Upper lobe of right lung (tissue), 1 donor: ENCODE data around the gene CRX. TPM values are rescaled to one million over a fixed set of nuclear protein-coding genes. Genes with fewer than 3 reads are reported as not detected.

Source experiments
- ATAC-seq: fragments of 200-7000 bp; cut with Tn5 transposase; one replicate; pipeline ENCODE4 v1.9.1; 2020; ENCODE audit warnings: mild to moderate bottlenecking, moderate library complexity
- DNase-seq: peaks from one replicate; pipeline ENCODE4 v3.0.0-alpha.2; 2020
- H3K27ac ChIP-seq: fragments of 200-600 bp; one replicate; pipeline ENCODE4 v1.8.0; 2022
- H3K27me3 ChIP-seq: fragments of 200-600 bp; one replicate; pipeline ENCODE4 v1.8.0; 2022; ENCODE audit warnings: mild to moderate bottlenecking
- H3K36me3 ChIP-seq: fragments of 200-600 bp; one replicate; pipeline ENCODE4 v1.8.0; 2022
- H3K4me1 ChIP-seq: fragments of 200-600 bp; one replicate; pipeline ENCODE4 v1.8.0; 2022
- H3K4me3 ChIP-seq: fragments of 200-600 bp; one replicate; pipeline ENCODE4 v1.8.0; 2022; ENCODE audit warnings: mild to moderate bottlenecking
- H3K9me3 ChIP-seq: fragments of 200-600 bp; one replicate; pipeline ENCODE4 v1.8.0; 2022
- intact Hi-C: fragments of 100-400 bp; cut with DNase I; formaldehyde crosslinking; loops from one replicate; pipeline ENCODE4 v1.11.0; 2022
- total RNA-seq: library from RNA; stranded (reverse); fragmentation: NEBNext Ultra II Directional; extraction: Animal tissue kit (Norgen Biotek cat#: 25700); gene quantifications from one replicate; pipeline ENCODE4 v1.2.1, GENCODE V29; 2021
- TF ChIP-seq, protein P1 (sequence below): fragments of 200-600 bp; IDR thresholded peaks from one replicate; pipeline ENCODE4 v1.8.0; 2022; ENCODE audit warnings: antibody characterized with exemption
- donor health status: DM: no; HTN: yes; CAD: no; lungs with severe emphysema.

Gene CRX
- total RNA-seq, 1 donor from 2014 or later = not detected

DNA sequence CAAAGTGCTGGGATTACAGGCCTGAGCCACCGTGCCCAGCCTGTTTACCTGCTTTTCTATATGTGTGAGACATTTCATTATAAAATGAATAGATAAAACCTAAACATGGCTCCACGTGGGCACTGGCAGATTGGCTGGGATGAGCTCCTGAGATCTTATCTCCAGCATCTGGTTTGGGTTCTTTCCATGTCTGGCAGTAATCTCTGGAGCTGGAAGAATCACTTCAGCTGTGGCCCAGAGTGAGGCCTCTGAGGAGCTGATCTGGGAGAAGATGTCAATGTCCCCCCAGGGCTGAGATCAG is 69.8 kb downstream of the CRX start:
- Histone ChIP-seq H3K27ac (peak overlapping the region; percentile 33), H3K4me1 (peaks cover 3% of the 10 kb centered on the region), H3K4me3 (no peak overlapping the region), H3K36me3 (no peaks in the 10 kb centered on the region), H3K9me3 (no peaks in the 10 kb centered on the region), H3K27me3 (no peaks in the 10 kb centered on the region)
- intact Hi-C loops = no loop called here
- ATAC-seq = no peak
- DNase-seq = no peak
- TF ChIP-seq, protein P1, sequence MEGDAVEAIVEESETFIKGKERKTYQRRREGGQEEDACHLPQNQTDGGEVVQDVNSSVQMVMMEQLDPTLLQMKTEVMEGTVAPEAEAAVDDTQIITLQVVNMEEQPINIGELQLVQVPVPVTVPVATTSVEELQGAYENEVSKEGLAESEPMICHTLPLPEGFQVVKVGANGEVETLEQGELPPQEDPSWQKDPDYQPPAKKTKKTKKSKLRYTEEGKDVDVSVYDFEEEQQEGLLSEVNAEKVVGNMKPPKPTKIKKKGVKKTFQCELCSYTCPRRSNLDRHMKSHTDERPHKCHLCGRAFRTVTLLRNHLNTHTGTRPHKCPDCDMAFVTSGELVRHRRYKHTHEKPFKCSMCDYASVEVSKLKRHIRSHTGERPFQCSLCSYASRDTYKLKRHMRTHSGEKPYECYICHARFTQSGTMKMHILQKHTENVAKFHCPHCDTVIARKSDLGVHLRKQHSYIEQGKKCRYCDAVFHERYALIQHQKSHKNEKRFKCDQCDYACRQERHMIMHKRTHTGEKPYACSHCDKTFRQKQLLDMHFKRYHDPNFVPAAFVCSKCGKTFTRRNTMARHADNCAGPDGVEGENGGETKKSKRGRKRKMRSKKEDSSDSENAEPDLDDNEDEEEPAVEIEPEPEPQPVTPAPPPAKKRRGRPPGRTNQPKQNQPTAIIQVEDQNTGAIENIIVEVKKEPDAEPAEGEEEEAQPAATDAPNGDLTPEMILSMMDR = no peak

GRCh38 chr19:47891923-47892666 is 70.4 kb downstream of the CRX start:
- H3K36me3 ChIP-seq = no peaks in the 10 kb centered on the region
- H3K4me3 ChIP-seq = no peak overlapping the region
- TF ChIP-seq, protein P1 = no peak
- H3K27ac ChIP-seq = peak overlapping the region; percentile 33
- H3K4me1 ChIP-seq = peaks cover 3% of the 10 kb centered on the region
- no peaks in the 10 kb centered on the region for H3K9me3 ChIP-seq
- intact Hi-C loops = no loop called here
- no peak for DNase-seq
- H3K27me3 ChIP-seq = no peaks in the 10 kb centered on the region
- ATAC-seq = no peak

Other genes starting within 250 kb of the CRX start
- 0.26 TPM for gene ZNF541, start 248.8 kb upstream of the CRX start, total RNA-seq
- 15.9 TPM for gene BICRA, start 212.8 kb upstream of the CRX start, total RNA-seq
- gene EHD2, start 108.5 kb upstream of the CRX start, total RNA-seq = 210 TPM
- gene NOP53, start 76.4 kb upstream of the CRX start, total RNA-seq = 260 TPM
- gene SELENOW, start 43.2 kb upstream of the CRX start, total RNA-seq = 262 TPM
- gene TPRX1, start 17.4 kb upstream of the CRX start, total RNA-seq = not detected
- gene TPRX2, start 37.3 kb downstream of the CRX start, total RNA-seq = not detected
- not detected for gene SULT2A1, start 64.4 kb downstream of the CRX start, total RNA-seq
- not detected for gene BSPH1, start 170.2 kb downstream of the CRX start, total RNA-seq
- gene ELSPBP1, start 172.7 kb downstream of the CRX start, total RNA-seq = not detected
- not detected for gene CABP5, start 222.1 kb downstream of the CRX start, total RNA-seq